ENCODE results near the gene HLA-DMA.

The HLA-DMA gene

DNA sequence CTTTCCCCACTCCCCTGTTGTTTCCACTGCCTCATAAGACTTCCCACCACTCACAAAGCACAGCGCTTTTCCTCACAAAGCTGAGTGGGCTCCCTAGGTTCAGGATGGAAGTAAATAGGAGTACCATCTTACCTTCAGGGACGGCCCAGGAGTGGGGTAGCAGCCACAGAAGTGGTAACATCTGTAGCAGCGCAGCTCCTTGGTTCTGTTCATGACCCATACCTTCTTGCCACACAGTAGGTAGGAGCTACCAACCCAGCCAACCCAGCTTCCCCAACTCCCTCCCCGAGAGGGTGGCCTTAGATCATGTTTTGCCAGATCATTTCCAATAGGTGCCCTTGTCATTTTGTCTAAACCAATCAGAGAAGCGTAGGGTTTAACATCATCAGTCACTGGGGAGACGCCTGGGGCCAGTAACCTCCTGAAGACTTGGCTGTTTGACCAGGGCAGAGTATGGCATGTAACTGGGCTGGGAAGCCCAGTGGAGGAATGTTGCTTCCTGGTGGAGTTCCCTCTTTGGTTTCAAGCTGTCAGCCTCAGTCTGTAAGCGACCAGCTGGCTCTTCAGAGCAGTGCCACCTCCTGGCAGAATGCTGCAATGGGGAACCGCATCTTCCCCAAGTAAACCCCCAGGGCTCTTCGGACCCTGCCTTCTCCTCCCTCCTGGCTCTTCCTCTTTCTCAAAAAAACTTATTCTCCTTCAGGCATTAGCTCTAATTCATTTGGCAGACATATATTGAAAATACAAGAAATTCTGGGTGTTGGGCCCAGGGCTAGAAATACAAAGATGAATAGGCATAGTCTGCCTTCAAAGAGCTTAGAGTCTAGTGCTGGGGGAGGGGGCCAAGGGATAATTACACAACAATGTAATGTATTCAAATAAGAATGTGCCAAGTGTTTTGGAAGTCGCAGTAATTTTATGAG, at the start of gene HLA-DMA:
HLA-DMA (minus strand) TSS at position 281 of the 923 bp plus-strand sequence; CDS start at position 220, 61 bp downstream.
- DNase-seq (ENCODE audit: low read depth in 2 of 2) = peak; percentile 59 to 62

DNA sequence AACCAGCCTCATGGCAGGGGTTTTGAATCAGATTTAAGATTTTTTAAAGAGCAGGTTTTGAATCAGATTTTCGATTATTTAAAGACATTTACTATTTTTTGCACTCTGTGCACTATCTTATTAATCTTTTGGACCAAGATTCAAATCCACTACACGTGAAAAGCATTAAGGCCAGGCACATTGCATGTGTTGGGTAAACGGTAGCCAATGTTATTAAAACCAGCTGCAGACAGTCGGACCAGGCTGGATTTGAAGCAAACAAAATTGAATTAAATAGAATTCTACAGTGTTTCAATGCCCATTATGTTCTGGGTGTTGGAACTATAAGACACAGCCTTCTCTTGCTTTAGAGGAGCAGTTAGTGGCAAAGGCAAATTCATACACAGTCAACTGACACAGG, 48.8 kb upstream of the HLA-DMA start:
- no peak for DNase-seq (ENCODE audit: low read depth in 2 of 2)

GRCh38 chr6:33000055-33000454, 47.2 kb upstream of the HLA-DMA start:
- no peak for DNase-seq (ENCODE audit: low read depth in 2 of 2)

DNA sequence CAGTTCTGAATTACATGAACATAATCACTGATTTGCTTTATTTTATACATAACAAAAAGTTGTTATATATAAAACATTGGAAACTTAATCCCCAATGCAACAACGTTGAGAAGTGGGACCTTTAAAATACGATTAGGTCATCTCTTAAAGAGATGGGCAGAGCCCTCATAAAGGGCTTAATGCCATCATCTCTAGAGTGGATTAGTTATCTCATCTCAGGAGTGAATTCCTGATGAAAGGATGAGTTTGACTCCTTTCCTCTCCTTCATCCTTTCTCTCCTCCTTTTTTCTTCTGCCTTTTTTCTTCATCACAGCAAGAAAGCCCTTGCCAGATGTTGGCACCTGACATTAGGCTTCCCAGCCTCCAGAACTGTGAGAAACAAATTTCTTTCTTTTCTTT, 42.6 kb upstream of the HLA-DMA start:
- no peak for DNase-seq (ENCODE audit: low read depth in 2 of 2)

DNA sequence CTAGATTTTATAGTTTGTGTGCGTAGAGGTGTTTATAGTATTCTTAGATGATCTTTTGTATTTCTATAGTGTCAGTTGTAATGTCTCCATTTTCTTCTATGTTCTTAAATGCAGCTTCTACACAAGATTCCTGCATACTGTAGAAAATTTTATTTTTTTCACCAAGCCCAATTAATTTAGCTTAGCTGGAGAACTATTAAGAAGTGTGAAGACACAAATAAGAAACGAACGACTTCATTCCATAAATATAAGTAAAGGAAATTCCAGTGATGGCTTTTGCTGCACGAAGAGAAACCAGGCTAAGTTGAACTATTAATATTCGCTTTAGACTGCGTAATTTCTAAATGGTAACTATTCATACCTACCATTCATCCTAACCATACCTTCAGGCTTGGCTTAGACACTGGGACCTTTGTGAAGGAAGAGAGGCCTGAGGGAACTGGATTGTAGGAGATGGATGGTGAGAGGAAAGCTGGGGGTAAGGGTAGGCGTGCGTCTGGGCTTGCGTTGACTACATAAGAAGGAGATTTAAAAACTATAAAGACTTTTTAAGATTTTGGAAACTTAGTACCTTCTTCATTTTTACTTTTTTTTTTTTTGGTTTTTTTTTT, 40.6 kb upstream of the HLA-DMA start:
- no peak for DNase-seq (ENCODE audit: low read depth in 2 of 2)

DNA sequence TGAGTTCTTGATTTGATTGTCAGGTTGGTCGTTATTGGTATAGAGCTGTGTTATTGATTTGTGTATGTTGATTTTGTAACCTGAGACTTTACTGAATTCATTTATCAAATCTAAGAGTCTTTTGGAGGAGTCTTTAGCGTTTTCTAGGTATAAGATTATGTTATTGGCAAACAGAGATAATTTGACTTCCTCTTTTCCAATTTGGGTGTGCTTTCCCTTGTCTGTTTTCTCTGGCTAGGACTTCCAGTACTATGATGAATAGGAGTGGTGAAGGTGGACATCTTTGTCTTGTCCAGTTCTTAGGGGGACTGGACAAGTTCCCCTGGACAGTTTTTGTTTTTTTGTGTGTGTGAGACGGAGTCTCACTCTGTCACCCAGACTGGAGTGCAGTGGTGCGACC, 39.1 kb upstream of the HLA-DMA start:
- DNase-seq (ENCODE audit: low read depth in 2 of 2) = no peak

DNA sequence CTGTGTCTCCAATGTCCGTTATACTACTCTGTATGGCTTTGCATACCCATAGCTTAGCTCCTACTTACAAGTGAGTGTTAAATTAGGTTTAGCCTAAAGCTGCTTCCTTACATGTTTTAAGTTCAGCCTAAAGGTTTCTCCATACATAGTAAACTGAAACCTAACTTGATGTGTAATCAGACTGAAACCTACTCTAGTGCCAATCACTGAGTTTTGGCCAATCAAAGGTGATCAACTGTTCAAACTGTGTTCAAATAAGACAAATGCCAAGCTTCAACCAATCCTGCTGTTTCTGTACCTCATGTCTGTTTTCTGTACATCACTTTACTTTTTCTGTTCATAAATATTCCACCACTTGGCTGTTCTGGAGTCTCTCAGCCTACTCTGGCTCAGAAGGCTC, 36.5 kb upstream of the HLA-DMA start:
- DNase-seq (ENCODE audit: low read depth in 2 of 2) = no peak

DNA sequence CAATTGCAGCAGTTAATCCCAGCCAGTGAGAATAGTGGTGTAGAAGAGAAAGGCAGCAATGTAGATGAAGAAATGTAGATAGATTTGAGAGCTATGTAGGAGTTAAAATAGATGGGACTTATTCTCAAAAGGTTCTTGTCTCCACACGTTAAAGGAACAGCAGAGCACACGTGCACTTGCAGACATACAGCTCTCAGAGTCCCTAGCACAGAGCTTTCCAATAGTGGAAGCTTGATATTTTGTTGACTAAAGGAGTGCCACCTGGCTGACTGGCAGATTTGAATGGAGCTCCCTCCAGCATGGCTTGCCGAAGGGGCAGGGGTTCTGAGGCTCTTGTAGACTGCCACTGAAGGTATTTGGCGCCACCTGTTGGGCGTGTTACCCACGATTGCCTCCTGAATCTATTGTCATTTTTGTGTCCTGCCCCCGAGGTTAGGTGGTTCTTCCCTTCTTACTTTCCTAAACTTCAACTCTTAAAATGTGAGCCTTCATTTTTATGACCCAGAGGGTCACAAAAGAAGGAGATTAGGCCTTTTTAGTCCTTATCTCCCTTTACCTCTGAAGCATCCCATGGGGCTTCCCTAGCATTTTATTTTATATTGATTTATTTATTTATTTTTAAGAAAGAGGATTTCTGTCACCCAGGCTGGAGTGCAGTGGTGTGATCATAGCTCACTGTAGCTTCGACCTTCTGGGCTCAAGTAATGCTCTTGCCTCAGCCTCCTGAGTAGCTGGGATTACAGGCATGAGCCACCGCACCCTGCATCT, 31.9 kb upstream of the HLA-DMA start:
- DNase-seq (ENCODE audit: low read depth in 2 of 2) = peak; percentile 78 to 86

- no peak for DNase-seq (ENCODE audit: low read depth in 2 of 2)
Observed at GRCh38 chr6:32983964-32984621, 31.2 kb upstream of the HLA-DMA start.

DNA sequence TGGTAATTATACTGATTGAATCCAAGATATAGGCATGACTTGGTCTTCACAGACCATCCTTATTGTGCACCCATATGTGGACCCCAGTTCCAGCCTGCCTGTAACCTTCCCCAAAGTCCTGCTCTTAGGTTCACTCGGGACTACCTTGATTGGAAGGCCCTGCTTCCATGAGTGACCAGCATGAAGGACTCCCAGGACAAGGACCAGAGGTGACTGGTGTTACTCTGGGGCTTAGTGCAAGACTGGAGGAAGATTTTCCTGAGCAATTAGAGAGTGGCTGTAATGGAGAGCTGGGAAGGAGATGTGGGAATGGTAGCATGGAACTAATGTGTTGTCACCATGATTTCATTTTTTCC, 30.6 kb upstream of the HLA-DMA start:
- DNase-seq (ENCODE audit: low read depth in 2 of 2) = no peak

DNA sequence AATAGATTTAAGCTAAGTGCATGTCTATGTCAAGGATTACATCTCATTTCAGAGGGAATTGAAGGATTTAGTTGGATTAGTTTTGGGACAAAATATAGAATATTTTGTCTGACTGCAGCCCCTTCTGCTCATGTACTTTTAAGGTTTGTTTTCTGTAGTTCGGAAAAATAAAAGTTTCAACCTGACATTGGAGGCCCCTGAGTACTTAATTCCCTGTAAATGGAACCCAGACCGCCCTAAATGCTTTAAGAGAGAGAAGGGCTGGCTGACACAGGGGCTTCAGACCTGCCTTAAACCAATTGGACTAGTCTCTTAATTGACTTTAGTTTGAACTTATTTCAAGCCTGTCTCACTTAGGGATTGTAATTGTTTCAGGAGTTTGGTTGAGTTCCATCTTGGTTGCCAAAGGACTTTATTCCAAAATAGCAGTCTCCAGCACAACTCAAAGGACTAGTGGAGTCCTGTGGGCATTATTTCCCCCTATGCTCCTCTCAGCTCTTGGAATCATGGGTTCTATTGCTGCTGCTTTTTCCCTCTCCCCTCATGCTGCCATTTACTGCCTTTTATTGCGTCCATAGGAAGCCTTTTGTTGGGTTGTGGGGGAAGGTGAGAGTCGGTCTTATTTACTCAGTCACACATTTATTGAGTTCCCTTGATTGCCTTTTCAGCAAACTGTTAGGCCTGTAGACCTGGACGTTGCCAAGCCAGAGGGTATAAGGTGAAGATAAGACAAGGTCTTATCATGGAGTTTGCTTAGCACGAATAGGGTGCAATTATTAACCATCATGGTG, 30.0 kb upstream of the HLA-DMA start:
- no peak for DNase-seq (ENCODE audit: low read depth in 2 of 2)

GRCh38 chr6:32982084-32982701, 29.3 kb upstream of the HLA-DMA start:
- DNase-seq (ENCODE audit: low read depth in 2 of 2) = no peak

DNA sequence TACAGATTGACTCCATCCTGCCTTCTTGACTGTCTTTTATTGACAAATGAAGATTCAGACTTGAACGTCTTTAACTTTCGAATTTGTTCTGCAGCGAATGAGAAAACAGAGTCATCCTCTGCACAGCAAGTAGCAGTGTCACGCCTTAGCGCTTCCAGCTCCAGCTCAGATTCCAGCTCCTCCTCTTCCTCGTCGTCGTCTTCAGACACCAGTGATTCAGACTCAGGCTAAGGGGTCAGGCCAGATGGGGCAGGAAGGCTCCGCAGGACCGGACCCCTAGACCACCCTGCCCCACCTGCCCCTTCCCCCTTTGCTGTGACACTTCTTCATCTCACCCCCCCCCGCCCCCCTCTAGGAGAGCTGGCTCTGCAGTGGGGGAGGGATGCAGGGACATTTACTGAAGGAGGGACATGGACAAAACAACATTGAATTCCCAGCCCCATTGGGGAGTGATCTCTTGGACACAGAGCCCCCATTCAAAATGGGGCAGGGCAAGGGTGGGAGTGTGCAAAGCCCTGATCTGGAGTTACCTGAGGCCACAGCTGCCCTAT, 27.7 kb upstream of the HLA-DMA start:
- DNase-seq (ENCODE audit: low read depth in 2 of 2) = no peak

GRCh38 chr6:32979720-32980487, 27.0 kb upstream of the HLA-DMA start:
- DNase-seq (ENCODE audit: low read depth in 2 of 2) = no peak

DNA sequence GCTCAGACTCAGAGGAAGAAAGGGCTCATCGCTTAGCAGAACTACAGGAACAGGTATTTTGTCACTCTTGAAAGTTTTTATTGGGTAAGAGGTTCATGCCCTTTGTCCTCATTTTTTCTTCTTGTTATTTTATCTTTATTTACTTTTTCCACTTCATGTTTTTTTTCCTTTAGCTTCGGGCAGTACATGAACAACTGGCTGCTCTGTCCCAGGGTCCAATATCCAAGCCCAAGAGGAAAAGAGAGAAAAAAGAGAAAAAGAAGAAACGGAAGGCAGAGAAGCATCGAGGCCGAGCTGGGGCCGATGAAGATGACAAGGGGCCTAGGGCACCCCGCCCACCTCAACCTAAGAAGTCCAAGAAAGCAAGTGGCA, 25.0 kb upstream of the HLA-DMA start:
- no peak for DNase-seq (ENCODE audit: low read depth in 2 of 2)

- DNase-seq (ENCODE audit: low read depth in 2 of 2) = no peak
Observed at GRCh38 chr6:32977272-32977952, 24.5 kb upstream of the HLA-DMA start.

- no peak for DNase-seq (ENCODE audit: low read depth in 2 of 2)
Observed at GRCh38 chr6:32976334-32977069, 23.6 kb upstream of the HLA-DMA start.

GRCh38 chr6:32975886-32976285, 23.0 kb upstream of the HLA-DMA start:
- no peak for DNase-seq (ENCODE audit: low read depth in 2 of 2)
